ENCODE measurements around the gene SPESP1.

GRCh38 chr15:68994149-68994548 is 63.8 kb downstream of the SPESP1 start:
- TF ChIP-seq CTCF (conservative IDR thresholded peaks at IDR 0.05; ENCODE audit: low read length) (no peak), EZH2phosphoT487 (IDR thresholded peaks at IDR 0.05; ENCODE audit: borderline replicate concordance) (no peak)
